Activated CD4-positive, alpha-beta T cell treated with anti-CD3 and anti-CD28 coated beads, Interleukin-2, Interleukin-6, amounts not matched to agents 100 ng/mL and 50 ng/mL, durations not matched to agents 16 hours and 8 hours (primary cell): ENCODE measurements around the gene GPD1.
"Not testable (repeated sequence)": the region's sequence is repeated elsewhere in the genome, so short reads cannot be mapped to it uniquely, and the experiment has no call there.

ENCODE experiments used
- DNase-seq: peaks from one replicate; pipeline ENCODE4 v3.0.0-alpha.2; 2020

GPD1 gene

GRCh38 chr12:50074936-50075807 lies 28.6 kb upstream of the GPD1 start:
- peak; percentile 88 for DNase-seq

- DNase-seq, result no peak
Observed at GRCh38 chr12:50075808-50076170, 28.0 kb upstream of the GPD1 start.

- DNase-seq, result no peak
Observed at GRCh38 chr12:50077099-50077498, 26.7 kb upstream of the GPD1 start.

- DNase-seq, result no peak
Observed at GRCh38 chr12:50078281-50078680, 25.5 kb upstream of the GPD1 start.

- no peak for DNase-seq
Observed at GRCh38 chr12:50079771-50080170, 24.0 kb upstream of the GPD1 start.

GRCh38 chr12:50081096-50081808 lies 22.6 kb upstream of the GPD1 start:
- DNase-seq, result no peak

GRCh38 chr12:50082644-50083043 lies 21.2 kb upstream of the GPD1 start:
- no peak for DNase-seq

GRCh38 chr12:50083301-50083700 lies 20.5 kb upstream of the GPD1 start:
- DNase-seq, result no peak

- not testable (repeated sequence) for DNase-seq
Observed at GRCh38 chr12:50084409-50084774, 19.4 kb upstream of the GPD1 start.

GRCh38 chr12:50084775-50085614 lies 18.8 kb upstream of the GPD1 start, which contains the start of gene SMARCD1:
Gene SMARCD1, plus strand, starts transcription at chr12:50085342. Its CDS starts 28 bp downstream, at chr12:50085370.
- peak; percentile 95 for DNase-seq

GRCh38 chr12:50085615-50086072 lies 18.2 kb upstream of the GPD1 start:
- DNase-seq, result no peak

GRCh38 chr12:50086148-50086547 lies 17.7 kb upstream of the GPD1 start:
- no peak for DNase-seq

- DNase-seq, result no peak
Observed at GRCh38 chr12:50087151-50087550, 16.7 kb upstream of the GPD1 start.

- peak; percentile 23 for DNase-seq
Observed at GRCh38 chr12:50087995-50088394, 15.8 kb upstream of the GPD1 start.

- peak; percentile 77 for DNase-seq
Observed at GRCh38 chr12:50088577-50089335, 15.1 kb upstream of the GPD1 start.

- DNase-seq, result no peak
Observed at GRCh38 chr12:50089730-50090129, 14.1 kb upstream of the GPD1 start.

GRCh38 chr12:50090391-50090790 lies 13.4 kb upstream of the GPD1 start:
- no peak for DNase-seq

GRCh38 chr12:50097952-50098351 lies 5.9 kb upstream of the GPD1 start:
- DNase-seq, result no peak

GRCh38 chr12:50099302-50100008 lies 4.4 kb upstream of the GPD1 start:
- no peak for DNase-seq

GRCh38 chr12:50100561-50100960 lies 3.2 kb upstream of the GPD1 start:
- no peak for DNase-seq

- DNase-seq, result no peak
Observed at GRCh38 chr12:50101663-50102062, 2.1 kb upstream of the GPD1 start.

GRCh38 chr12:50102131-50102531 lies 1.7 kb upstream of the GPD1 start:
- DNase-seq, result no peak
